HT-29 (cell line): Measurements from ENCODE around the gene TPRA1. TPM values are rescaled to one million over a fixed set of nuclear protein-coding genes. Genes with fewer than 3 reads are reported as not detected.

ENCODE experiments used
- DNase-seq: peaks from one replicate; pipeline ENCODE4 v3.0.0-alpha.2; 2015; ENCODE audit warnings: low spot score
- total RNA-seq: library from RNA; depleted of rRNA; stranded (reverse); fragments of >200 nt; shearing (Covaris generic); gene quantifications from 2 replicates; pipeline ENCODE4 v1.2.3, GENCODE V29; 2014

TPRA1 gene
- total RNA-seq, 1 experiment from 2014 or later: 84.4 TPM

DNA sequence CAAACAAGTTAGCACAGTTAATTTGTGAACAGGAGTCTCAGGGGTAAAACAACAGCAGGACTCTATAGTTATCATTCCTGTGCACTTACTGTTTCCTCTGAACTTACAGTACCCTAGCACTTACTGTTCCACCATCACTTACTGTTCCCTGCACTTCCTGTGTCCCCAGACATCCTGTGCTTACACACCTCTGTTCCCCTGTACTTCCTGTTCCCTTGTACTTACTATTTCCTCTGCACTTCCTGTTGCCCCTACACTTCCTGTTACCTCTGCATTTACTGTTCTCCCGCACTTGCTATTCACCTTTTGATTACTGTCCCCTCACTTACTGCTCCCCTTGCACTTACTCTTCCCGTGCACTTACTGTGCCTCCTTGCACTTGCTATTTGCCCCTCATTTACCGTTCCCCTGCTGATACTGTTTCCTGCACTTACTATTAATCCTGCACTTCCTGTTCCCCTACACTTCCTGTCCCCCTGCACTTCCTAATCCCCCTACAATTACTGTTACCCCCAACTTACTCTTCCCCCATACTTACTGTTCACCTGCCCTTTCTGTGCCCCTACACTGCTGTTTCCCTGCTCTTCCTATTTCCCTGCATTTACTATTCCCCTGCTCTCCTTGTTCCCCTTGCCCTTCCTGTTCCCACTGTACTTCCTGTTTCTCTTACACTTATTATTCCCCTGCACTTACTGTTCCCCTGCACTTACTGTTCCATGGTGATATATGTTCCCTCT, 30.3 kb downstream of the TPRA1 start:
- peak; percentile 17 for DNase-seq

DNA sequence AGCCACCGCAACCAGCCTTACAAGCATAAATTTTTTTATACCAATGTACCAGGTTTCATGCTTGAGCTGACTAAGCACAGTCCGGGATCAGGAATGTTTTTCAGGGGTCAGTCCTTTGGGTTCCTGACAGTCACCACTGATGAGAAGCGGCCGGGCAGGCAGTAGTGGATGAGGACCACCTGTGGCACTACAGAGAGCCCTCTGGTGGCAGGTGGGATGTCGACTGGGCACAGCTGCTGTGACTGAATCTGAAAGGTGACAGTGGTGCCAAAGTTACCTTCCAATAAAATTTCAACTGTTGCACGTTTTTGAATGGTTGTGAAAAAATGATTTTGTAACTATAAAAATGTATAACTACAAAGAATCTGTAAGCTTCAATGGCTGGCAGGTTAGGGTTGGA, 34.0 kb downstream of the TPRA1 start:
- no peak for DNase-seq

GRCh38 chr3:127555108-127555507, 35.4 kb downstream of the TPRA1 start:
- no peak for DNase-seq

DNA sequence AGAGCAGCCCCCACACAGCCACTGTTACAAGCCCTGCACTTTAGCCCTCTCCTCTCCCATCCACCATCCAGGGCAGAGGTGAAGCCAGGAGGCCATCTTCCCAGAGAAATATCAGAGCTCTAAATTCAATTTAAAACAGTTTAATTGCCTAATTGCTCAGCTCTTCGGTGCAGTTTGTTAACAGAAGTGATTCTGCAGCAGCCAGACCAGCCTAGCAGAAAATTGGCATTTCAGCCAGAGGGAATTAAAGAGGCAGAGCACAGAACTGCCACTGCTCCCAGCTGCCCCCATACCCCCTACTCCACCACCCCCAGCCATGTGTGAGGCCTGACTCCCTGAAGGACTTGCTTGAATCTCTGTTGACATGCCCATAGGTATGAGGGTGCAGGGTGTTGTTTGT, 38.5 kb downstream of the TPRA1 start:
- DNase-seq: no peak

DNA sequence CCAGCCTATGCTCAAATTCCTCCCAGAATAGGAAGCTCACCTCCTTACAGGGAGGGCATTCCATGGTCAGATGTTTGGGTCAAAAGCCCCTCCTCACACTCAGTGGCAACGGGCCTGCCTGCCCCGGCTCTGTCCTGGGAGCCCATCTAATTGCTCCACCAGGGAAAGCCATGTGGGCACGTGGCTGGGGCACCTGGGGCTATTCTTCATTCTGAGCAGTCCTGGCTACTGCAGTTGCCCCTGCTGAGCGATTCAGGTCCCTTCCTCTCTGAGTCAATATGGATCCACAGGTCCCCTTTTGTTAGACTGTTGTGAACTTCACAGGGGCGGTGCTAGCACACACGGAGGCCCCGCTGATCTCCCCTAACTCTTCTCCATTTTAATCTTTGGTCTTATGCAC, 39.4 kb downstream of the TPRA1 start:
- no peak for DNase-seq

GRCh38 chr3:127550468-127551157, 39.9 kb downstream of the TPRA1 start:
- DNase-seq: no peak

DNA sequence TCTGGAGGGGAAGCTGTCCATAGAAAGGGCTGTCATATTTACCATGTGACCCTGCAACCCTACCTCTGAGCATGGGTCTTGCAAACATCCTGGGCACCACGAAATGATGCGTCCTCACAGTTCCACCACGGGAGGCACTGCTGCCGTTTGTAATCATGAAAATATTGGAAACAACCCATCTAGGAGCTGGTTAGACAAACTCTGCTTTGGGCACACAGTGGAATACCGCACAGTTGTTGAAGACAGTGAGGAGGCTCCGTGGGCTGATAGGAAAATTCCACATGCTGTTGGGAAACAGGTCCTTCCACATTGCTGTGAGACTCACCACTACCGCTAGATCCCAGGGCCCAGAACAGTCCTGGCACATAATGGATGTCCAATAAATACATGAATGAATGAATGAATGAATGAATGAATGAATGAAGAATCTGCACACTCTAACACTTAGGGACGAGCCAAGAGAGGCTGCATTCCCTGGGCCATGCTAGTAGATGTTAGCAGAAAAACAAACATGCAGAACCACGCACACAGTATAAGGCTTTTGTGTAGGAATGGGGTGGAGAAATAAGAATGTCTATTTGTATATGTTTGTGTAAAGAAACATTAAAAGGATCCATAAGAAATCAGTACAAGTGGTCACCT, 40.6 kb downstream of the TPRA1 start:
- DNase-seq: no peak

GRCh38 chr3:127547761-127548605, 42.5 kb downstream of the TPRA1 start:
- DNase-seq: peak; percentile 54

DNA sequence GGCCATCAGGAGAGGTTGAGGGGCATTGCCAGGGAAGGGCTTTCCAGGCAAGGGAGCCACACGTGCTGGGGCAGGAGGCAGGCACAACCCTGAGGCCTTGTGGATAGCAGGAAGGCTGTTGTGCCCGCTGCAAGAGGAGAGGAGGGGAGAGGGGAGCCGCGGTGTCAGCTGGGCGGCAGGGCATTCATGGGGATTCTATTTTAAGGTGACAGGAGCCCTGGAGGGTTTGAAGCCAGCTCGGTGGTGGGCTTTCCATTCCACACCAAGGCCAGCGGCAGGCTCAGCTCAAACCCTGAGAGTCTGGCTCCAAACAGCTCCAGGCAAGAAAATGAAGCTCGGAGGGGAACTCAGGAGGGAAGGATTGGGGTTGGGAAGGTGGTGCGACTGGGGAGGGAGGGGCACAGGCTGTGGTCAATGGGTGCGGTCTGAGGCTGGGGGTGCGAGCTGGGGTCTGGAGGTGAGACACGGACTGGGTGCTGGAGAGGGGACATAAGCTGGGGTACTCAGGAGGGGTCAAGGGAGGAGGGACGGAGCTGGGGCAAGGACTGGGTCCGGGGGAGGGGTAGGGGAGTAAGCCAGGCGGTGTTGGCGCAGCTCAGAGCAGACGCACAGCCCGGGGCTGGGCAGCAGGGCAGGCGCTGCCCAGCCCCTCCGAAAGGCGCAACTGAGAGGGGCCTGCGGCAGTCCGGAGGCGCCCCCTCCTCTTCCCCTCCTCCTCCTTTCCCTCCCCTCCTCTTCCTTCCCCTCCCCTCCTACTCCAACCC, 43.4 kb downstream of the TPRA1 start:
- DNase-seq: no peak

DNA sequence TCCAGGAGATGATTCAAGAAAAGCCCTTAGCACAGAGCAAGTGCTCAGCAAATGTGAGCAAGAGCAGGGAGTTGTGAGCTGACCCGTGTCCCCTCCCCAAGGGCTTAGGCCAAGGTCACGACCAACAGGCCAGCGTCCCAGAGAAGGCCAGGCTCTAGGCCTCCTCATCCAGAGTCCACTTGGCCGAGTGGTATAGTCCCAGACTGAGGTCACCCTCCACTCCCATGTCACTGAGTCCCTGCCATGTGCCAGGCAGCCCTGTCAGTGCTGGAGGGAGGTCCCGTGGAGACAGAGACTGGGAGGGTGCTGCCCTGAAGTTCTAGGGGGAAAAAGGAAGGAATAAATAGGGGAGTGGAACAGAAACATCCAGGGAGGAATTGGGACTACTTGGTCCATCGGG, 44.0 kb downstream of the TPRA1 start:
- no peak for DNase-seq

DNA sequence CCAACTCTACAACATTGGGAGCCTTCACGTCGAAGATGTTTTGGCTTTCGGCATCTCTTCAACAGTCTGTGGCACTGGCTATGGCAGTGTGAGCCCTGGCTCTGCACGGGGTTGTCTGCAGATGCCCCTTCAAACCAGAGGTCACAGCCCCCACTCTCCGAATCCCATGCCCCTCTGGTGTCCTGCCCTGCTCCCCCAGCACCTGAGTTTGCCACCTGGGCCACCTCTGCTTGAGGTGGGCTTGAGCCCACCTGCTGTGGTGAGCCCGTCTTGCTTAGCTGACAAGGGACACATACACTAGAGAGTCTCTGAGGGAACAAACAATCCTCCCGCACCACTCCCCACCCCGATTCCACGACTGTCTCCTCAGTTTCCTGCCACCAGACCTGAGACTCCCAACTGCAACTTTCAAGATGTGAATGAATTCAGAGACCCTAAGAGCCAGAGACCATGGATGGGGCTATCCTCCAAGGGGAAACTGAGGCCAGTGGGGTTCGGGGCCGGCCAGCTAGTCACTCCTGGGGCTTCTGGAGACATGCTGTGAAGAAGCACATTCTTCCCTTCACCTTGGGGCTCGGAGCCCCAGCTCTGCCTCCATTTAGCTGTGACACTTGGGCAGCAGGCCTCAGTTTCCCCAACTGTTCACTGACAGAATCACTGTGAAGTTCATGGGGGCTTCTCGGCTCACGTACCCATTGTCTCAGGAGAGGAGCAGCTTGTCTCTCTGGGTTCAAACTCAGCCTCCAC, 44.6 kb downstream of the TPRA1 start:
- no peak for DNase-seq

DNA sequence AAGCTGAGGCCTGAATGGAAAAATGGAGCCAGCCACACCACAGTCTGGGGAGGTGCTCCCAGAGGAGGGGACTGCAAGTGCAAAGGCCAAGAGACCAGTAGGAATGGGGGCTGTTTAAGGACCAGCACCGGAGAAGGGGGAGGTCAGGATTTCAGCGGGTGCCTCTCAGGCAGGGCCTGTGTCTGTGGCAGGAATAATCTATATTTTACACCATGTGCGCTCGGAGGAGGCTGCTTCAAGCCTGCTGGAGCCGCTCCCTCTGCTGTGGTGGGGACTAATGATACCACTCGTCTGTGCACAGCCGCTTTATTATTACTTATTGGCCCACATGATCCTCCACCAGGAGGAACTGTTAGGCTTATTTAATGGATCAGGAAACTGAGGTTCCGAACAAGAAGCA, 45.3 kb downstream of the TPRA1 start:
- no peak for DNase-seq

GRCh38 chr3:127544803-127545201, 45.7 kb downstream of the TPRA1 start:
- DNase-seq: no peak

- peak; percentile 89 for DNase-seq
Measured at GRCh38 chr3:127544192-127544802, 46.2 kb downstream of the TPRA1 start.

DNA sequence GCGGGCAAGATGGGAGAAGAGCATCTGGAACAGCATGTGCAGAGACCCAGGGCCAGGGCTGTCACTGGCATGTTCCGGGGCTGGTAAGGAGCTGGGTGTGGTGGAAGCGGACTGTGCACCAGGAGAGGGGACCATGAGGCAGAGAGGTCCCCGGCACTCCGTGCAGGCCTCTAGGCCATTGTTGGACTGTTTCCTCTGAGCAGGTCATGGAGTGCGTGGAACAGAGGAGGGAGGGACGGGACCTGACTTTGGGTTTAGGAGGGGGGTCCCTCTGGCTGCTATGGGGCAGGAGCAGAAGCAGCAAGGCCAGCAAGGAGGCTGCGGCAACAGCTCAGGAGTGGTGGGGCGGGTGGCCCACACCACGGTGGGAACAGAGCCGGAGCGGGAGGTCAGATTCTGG, 47.1 kb downstream of the TPRA1 start:
- no peak for DNase-seq

DNA sequence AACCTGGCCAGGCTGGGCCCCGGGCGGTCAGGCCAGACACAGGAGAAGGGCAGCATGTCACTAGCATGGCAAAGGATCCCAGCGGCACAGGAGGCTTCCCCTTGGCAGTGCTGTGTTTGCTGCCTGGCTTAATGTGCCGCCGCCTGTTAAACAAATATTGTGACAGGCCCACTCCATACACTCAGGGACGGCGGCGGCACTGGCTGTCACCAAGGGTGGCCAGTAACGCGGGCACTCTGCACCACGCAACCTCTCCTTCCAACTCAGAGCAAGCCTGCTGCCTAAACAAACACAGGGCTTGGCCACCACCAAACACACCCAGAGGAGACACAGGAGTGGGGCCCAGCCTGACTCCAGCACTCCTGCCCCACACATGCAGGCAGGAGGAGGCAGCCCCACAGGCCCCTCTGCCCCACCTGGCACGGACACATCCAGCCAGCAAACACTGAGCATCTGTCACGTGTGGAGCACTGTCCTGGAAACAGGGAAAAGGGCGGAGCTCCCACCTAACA, 48.0 kb downstream of the TPRA1 start:
- DNase-seq: peak; percentile 39

DNA sequence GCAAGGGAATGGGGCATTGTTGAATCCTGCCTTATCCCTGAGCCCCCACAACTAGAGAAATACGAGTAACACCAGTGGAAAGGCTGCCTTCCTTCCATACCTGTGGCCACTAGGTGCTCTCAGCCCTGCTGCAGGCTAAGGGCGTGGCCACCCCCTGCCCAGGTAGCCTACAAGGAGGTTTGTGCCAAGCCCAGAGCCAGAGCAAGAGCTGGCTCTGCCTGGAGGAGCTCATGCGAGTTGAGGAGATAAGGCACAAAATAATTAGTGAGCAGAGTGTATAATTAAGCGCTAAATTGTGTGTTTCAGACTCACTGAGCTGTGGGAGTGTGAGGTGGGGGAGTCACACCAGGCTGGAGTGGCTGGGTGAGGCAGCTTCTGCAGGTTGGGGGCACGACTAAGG, 49.2 kb downstream of the TPRA1 start:
- DNase-seq: no peak

- no peak for DNase-seq
Measured at GRCh38 chr3:127539366-127540060, 51.0 kb downstream of the TPRA1 start.

DNA sequence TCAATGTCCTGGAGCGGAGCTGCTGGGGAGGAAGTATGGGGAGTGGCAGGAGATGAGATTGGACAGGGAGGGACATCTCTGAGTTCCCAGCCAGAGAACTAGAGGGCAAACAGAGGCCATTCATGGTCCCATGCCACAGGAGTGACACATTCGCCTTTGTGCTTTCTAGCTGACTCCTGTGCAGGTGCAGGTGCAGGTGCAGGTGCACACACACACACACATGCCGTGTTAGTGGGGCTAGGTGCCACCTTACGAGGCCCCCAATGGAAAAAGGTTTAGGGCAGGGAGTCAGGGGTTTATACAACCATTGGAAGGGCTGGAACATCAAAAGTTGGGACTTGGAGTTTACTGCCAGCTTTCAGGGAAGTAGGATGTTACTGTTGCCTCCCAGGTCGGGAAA, 52.0 kb downstream of the TPRA1 start:
- DNase-seq: no peak
